AML-193 (cell line): ENCODE data around the gene MEG3.

Experiments used
- DNase-seq, 2 experiments: peaks; one replicate each; lab custom pipeline; 2025; lab: John Stamatoyannopoulos, UW

The MEG3 gene

DNA sequence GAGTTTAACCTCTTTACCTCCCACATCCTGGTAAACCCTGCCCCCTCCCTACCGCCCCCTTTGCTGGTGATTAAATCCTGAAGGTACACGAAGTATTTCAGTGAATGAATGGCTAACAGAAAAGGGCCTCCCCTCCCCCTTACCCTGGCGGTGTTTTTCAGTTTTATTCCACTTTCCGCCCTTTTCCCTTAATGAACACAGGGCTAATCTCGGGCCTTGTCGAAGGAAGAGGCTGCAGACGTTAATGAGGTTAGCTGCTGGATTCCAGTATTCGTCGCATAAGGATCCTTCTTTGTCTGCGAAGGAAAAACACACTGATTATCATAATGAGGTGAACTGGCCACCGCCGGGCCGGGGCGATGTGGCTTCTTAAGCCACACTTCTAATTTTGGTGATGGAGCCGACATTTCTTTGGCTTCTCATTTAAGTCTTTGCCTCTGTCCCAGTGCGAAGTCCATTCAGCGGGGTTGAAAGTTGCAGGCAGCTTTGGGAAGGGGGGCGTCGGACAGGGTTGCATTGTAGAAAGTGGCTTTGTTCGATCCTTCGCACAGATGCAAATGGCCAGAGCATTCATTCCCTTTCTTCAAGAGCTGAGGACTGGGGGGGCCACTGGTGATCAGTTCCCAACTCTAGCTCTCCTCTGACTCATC, 6.5 kb downstream of the MEG3 start:
- no peak for DNase-seq

DNA sequence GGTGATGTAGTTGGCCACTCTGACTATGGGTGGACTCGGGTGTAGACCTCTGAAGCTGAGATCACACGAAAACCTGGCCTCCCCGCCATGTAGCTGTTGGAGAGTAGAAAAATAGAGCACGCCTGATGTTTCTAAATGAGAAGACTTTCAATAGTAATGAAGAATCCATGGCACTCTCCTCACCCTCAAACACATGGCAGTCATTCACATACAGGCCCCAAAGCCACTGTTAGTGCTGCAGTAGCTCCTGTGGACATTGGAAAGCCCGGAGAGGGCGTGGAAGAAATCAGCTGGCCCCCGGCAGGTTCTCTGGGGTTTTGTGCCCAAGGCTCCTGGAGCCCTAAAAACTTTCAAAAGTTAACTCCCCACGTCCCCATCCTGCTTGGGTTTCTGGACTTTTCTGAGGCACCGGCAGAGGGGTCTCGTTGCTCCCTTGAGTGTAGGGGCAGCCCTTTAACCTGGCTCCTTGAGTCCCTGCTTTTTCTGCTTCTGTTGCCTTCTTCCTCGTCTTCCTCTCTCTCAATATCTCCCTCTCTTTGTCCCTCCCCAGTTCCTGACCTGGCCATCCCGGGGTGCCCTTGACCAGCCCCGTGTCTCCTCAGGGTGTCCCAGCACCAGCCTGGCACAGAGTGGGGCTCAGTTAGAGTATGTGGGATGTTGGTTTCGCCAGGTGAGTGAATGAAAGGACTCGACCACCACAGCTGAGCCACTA, 8.3 kb downstream of the MEG3 start:
- no peak for DNase-seq

DNA sequence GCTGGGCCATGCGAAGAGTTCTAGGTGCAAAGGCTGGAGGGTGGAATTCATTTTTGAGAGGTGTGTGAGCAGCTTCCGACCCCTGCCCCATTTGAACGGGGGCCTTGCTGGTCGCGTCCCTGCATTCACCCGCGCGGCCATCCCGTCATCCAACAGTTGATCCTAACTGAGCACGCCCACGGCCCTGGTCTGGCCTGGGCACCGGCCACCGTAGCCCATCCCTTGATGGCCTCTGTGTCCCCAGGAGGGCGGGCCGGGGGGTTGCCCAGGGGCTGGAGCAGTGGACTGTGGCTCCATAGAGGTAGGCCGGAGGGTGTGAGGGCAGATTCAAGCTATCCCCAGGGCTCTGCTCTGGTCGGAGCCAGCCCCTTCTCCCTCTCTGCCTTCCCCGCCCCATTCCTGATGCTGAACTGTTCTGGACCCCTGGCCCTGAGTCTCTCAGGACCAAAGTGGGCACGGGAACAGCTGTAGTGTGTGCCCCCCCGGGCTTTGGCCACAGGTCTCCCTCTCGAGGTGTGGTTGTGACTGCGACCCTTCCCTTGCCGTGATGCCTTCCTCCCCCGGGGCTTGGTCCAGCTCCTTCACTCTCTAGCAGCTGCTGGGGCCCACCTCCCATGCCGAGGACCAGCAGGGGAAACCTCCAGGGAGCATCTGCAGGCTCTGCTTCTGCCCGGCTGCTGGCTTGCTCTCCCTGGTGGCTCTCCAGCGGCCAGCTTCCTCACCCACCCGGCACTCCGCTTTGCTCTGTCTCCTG, 9.1 kb downstream of the MEG3 start:
- no peak for DNase-seq

DNA sequence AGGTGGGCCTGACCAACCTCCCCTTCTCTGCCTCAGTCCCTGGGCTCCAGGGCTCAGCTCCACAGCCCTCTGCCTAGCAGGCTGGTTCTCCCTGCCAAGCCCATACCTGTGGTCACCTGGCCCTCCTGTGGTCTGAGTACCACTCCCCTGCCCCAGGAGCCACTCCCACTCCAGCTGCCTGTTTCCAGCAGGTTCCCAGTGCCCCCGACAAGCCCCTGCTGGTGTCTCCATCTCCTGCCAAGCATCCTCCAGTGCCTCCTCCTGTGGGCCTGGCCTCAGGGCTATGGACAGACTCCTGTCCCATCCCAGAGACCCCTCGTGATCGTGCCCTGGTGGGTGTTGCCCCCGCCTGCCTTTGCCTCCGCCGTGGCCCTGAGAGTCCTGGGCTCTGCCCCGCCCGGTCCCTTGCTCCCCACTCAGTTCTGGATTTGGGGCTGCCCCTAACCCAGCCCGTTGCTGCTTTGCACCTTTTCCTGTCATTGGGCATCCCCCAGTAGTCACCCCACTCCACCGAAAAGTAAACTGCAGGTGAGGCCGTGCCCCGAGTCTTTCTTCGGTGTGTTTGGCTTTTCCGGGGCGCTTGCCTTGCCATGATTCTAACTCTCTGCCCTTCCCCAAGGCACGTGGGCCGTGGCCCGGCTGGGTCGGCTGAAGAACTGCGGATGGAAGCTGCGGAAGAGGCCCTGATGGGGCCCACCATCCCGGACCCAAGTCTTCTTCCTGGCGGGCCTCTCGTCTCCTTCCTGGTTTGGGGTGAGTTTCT, 9.8 kb downstream of the MEG3 start:
- DNase-seq = no peak

DNA sequence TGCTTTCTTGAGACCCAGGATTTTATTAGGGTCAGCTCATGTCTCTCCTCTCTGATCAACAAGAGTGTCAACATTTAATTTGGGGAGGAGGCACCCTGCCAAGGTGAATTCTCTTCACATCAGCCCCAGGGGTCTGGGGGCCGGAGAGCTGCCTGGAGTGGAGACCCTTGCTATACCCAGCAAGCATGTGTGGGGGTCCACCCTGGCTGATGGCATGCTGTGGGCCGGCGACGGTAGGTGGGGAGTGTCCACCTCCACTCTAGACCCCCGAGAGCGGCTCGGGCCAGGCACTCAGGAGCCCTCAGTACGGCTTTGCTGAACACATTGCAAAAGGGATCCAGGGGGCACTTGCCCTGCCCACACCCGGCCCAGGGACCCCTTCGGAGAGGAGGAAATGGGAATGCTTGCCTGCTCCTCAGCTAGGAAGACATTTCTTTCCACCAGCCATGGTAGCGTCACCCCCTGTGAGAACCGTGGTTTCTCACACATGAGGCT, 10.4 kb downstream of the MEG3 start:
- DNase-seq = no peak

DNA sequence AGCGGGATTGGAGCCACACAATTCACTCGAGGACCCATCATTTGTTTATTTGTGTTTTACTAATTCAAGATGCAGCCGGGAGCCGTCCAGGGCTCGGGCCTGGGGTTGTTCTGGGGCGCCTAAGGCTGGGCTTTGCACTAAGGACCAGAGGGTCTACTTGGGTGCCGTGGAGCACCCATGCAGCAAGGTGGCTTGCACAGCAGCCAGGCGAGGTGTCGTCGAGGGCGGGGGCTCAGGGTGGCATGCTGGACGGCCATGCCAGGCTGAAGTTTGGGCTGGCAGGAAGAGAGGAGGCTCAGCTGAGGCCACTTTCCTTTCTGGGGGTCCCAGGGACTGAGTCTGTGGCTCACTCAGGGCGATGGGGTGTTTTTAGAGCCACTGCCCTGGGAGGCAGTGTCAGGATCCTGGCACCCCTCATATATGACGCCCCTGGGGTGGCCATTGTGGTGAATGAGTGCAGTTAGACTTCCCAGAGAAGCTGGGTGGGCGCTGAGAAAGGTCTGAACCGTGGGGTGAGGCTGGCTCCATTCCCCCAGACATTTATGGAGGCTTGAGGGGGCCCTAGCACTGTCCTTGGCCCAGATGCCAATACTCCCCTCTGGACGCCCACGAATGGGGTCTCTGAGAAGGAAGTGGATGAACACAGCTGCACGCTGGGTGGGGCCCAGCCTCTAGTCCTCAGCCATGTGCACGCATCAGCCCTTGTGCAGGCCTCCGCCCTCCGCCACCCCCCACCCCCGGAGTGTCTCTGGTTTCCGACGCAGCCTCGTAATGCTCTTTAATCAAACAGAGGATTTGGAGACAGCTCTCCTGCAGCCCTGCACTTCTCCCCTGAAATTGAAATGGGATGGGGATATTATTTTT, 11.3 kb downstream of the MEG3 start:
- DNase-seq = no peak

DNA sequence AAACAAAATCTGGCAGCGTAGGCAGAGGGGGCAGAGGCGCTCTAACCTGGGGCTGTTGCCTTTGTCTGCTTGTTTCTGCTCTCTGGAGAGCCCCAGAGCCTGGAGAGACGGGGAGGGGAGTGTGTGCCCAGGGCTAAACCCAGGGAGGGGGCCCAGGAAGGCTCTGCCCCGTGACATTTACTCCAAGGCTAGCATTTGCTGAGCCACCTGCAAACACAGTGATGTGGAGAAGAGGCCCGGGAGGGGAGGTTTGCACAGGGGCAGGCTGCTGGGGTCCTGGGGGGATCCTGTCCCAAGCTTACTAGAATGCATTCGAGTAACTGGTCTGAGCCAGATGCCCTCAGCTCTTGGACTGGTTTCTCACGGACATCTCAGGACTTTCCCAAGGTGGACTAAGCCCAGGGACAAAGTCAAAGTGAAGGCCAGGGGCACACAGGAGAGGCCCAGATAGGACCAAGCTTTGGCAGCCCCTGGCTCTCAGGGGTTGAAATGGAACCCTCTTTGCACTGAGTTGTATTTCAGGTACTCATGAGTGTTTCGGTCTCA, 12.0 kb downstream of the MEG3 start:
- no peak for DNase-seq

DNA sequence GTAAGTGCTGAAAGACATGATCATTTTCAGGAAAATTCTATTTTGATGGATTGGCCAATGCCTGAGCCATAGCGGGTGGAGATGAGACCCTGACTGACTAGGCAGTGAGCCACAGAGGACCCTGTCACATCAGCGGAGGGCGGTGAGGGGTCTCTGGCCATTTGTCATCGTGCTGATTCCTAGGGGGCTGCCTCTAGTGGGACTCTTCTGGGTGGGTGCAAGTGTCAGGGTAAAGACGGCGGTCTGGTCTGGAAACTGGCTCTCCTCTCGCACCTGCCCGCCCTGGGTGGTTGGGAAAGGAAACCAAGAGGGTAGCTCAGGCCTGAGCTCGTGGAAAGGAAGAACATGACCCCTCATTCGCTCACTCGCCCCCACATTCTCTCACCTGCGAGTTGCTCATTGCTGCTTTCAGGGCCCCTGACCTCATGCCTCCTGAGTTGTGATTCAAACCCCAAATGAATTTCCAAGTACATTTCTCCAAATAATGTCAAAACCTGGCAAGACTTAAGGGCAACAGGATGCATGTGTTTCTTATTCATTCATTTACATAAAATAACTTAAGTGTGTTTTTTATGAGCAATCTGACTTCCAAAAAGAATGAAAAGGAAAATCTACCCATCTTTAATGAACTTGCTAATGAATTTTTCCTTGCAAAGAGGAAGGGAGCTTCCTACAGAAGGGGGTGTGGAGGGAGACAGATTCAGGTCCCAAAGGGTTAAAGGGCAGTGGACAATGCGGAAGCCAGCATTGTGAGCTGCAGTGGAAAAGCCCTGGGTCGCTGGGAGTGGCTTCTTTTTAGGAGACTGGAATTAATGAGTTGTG, 12.8 kb downstream of the MEG3 start:
- DNase-seq = no peak

DNA sequence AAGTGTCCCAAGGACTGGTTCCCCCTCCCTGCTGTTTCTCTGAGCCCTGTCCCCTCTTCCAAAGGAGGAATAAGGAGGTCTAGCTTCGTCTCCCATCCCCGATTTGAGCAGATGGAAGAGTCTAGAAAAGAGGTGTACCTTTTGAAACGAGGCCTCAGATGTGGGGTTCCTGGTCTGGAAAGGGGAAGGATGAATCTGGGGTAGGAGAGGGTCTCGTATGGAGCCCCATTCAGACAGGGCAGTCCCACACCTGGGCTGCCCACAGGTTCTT, 13.3 kb downstream of the MEG3 start:
- DNase-seq = no peak

DNA sequence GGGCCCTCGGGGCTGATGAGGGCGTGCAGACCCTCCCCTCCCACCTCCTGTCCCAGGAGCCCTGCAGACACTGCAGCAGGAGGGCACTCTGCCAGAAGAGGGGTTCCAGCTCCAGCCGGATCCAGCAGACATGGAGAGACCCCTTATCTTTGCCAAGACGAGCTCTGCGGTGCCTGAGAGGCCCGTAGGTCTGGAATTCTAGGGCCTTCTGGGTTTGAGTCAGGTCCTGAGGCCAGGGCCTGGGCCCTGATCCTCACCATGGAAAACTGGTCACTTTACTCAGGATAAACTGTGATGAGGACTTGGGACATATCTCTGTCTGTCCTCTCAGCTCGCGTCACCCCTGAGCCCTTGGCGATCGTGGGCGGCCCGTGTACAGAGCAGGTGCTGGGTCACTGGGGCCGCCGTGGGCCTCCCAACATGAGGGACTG, 13.8 kb downstream of the MEG3 start:
- no peak for DNase-seq

DNA sequence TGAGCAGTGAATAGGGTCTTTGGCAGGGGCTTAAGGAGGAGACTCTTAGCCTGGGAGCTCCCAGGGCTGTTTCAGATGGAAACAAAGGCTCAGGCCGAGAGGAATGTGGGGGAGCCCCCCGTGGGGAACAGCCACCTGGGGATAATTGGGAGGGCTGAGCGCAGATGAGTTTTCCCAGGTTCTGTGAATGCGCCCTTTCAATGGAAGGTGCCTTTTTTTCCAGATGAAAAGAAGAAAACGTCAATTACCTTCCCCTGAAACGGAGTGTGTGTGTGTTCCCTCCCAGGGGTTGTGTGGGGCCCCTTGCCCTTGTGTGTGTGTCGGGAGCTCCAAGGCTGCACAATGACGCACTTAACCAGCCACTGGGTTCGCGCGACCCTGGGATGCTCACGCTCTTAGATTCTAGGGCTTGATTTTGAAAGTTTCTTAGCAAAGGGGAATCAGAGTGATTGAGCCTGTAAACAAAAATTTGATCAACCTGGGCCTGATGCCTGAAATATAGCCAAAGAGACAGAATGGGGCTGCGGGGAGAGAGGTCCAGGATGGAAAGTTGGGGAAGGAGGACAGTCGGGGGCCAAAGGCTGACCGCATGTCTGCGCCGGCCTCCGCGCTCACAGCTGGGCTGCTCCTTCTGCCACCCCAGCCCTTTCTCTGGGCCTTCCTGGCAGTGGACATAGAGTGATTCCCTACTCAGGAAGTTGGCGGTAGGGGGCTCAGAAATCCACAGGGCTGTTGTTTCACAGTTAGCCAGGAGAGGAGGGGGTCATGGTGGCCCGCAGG, 14.6 kb downstream of the MEG3 start:
- no peak for DNase-seq

DNA sequence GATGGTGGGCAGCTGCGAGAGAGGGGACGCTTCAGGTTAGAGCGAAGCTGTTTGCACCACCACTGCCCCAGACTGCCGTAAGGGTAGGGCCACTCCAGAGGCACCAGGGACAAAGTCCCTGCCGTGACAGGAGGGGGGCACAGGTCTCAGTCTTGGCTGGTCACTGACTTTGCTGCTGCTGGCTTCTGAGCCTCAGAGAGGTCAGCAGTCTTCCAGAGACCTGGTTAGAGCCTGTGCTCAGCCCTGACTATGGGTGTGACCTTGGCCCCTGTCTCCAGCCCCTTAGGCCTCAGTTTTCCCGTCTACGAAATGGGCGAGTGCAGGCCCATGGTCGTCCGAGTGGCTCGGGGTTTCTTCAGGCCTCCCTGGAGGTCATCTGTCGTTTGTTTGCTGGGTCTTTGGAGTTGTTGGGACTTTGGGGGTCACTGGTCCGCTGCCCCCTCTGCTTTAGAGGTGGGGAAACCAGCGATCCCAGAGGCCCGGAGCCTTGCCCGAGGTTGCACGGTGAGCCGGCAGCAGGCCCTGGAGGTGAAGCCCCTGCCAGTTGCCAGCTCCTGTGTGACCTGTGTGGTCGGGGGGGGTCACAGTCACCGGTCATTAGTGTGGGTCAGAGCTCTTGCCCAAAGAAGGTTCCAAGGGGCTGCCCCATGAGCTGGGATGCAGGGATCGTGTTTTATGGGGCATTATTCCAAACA, 15.3 kb downstream of the MEG3 start:
- no peak for DNase-seq

DNA sequence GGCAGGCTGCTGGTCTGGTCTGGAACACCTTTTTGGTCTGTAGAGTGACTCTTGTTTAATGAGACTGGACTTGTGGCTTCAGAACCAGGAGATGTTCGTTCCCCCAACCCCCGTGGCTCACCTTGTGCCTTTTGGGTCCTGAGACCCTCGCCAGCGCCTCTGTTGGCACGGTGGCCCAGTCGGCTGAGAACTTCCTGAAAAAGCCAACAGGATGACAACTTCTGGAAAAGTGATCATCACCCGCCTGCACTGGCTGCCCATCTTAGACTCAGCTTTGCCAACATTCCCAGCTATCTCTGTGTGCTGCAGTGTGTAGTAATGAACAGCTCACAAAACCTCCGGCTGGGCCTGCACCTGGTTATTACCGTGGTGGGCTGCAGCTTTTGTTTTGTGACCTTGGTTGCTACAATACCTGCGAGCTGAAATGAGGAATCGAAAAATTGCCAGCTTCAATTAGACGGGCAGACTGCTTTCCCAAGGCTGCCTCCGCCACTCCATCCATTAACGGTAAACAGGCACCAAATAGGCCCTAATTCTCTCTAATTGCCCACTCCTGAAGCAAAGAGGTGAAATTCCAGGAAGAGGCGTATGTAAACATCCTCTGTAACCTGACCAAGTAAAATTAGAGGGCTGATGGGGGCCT, 16.0 kb downstream of the MEG3 start:
- no peak for DNase-seq

DNA sequence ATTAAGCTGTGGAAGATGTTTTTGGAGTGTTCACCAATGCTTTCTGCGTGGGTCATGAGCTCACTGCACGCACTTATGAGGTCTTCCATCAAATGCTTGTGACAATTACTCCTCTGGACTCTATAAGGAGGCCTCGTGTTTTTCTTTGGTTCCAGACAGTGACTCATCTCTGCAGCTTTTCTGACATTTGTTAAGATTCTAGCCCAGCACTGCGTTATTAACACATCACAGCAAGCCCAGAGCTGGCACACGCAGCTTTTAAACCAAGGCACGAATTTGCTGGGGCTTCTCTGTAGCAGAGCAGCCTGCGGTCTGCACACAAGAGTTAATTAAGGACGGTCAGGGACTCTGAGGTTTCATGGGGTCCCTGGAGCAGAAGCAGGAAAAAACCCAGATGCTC, 16.9 kb downstream of the MEG3 start:
- DNase-seq = no peak

DNA sequence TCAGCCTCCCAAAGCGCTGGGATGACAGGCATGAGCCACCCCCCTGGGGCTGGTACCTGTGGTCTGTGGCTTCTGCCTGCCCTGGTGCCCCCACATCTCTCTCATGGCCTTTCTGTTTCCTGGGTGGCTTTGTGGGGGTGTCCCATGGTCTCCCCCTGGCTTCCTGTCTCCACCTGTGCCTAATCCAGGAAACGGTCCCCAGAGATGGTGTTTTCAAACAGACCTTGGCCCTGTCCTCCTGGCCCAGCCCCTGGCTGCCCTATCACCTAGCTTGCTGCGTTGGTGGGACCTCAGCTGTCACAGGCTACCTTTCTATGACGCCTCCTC, 18.1 kb downstream of the MEG3 start:
- no peak for DNase-seq

DNA sequence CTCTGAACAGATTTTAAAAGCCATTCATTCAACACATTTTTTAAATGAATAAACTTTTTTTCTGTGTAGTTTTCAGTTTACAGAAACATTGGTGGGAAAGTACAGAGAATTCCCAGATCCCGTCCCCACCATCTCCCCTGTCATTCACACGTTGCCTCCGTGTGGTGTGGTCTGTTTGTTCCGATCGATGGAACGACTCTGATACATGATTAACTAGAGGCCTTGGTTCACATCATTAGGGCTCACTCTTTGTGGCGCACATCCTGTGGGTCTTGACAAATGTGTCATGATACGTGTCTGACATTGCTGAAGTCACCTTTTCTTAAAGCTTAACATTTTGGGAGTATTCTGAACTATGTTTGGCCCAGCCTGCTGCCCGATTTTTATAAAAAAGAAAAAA, 18.5 kb downstream of the MEG3 start:
- no peak for DNase-seq

DNA sequence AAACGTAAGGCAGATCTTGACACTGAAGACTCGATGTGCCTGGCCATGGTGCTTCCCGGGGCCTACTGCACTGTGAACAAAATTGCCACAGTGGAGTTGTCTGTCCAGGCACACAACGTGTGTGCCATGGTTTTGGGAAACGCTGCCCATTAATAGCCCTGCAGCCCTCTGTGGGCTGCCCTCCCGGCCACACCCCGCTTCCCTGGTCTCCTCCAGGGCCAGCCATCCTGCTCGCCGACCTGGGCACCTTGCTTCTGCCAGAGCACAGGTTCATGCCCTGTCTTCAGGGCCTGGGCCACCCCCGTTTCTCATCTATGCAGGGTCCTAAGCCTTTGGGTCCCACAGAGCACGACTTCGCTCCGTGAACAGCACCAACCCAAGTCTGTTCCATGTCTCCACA, 18.9 kb downstream of the MEG3 start:
- no peak for DNase-seq

DNA sequence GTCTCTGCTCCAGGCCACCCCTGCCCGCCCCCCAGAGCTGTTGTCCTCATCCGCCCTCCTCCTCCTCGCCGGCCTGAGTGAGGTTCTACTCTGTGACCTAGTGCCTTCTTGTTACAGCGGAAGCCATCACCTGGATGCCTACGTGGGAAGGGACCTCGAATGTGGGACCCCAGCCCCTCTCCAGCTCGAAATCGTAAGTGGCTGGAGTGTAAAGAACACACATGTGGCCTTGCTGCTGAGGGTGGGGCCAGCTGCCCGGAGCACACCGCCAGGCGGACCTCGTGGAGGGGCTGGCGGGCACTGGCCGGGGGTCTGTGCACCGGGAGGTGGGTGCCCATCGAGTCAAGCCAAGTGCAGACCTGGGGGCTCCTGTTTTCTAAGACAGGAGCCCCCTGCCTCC, 19.4 kb downstream of the MEG3 start:
- DNase-seq = no peak
